Neural progenitor cell (in vitro differentiated cells): ENCODE results near the gene FAM185A. TPM values are rescaled to one million over a fixed set of nuclear protein-coding genes. Genes with fewer than 3 reads are reported as not detected.

ENCODE experiments used
- DNase-seq: peaks from one replicate; pipeline ENCODE4 v3.0.0-alpha.2; 2016; ENCODE audit warnings: low spot score
- H2AFZ ChIP-seq: fragments of 200-600 bp; sonication (generic); replicated peaks from 2 replicates; pipeline ENCODE4 v1.6.1; 2016; ENCODE audit warnings: antibody characterized with exemption
- H3F3A ChIP-seq: fragments of 200-600 bp; sonication (generic); 2 replicates; pipeline ENCODE4 v1.6.1; 2016; ENCODE audit warnings: antibody characterized with exemption, low read depth
- H3K27ac ChIP-seq: fragments of 200-600 bp; sonication (generic); 2 replicates; pipeline ENCODE4 v1.5.1; 2016; ENCODE audit warnings: mild to moderate bottlenecking
- H3K27me3 ChIP-seq: fragments of 200-600 bp; sonication (generic); 2 replicates; pipeline ENCODE4 v1.6.1; 2016; ENCODE audit warnings: mild to moderate bottlenecking, moderate library complexity
- H3K36me3 ChIP-seq: fragments of 200-600 bp; sonication (generic); 2 replicates; pipeline ENCODE4 v1.5.1; 2016
- H3K4me1 ChIP-seq: fragments of 200-600 bp; sonication (generic); 2 replicates; pipeline ENCODE4 v1.6.1; 2016; ENCODE audit warnings: mixed run types
- H3K4me2 ChIP-seq: fragments of 200-600 bp; sonication (generic); 2 replicates; pipeline ENCODE4 v1.6.1; 2016
- H3K4me3 ChIP-seq: fragments of 200-600 bp; sonication (generic); 2 replicates; pipeline ENCODE4 v1.5.1; 2016
- H3K79me2 ChIP-seq: fragments of 200-600 bp; sonication (generic); 2 replicates; pipeline ENCODE4 v1.6.1; 2016; ENCODE audit warnings: low read depth
- H3K9ac ChIP-seq: fragments of 200-600 bp; sonication (generic); 2 replicates; pipeline ENCODE4 v1.6.1; 2016
- H3K9me3 ChIP-seq: fragments of 200-600 bp; sonication (generic); 2 replicates; pipeline ENCODE4 v1.5.1; 2016; ENCODE audit warnings: low read depth
- H4K20me1 ChIP-seq: fragments of 200-600 bp; sonication (generic); 2 replicates; pipeline ENCODE4 v1.6.1; 2016; ENCODE audit warnings: low read depth
- H3K27ac Mint-ChIP-seq: 3 replicates; pipeline ENCODE4 v1.8.0; 2021; ENCODE audit warnings: mixed read lengths
- H3K27me3 Mint-ChIP-seq: 2 replicates; pipeline ENCODE4 v1.8.0; 2022; ENCODE audit warnings: low read depth, mild to moderate bottlenecking, inconsistent platforms, moderate library complexity, mixed read lengths; ENCODE audit not compliant: insufficient read depth
- H3K36me3 Mint-ChIP-seq: 3 replicates; pipeline ENCODE4 v1.8.0; 2021; ENCODE audit warnings: mixed read lengths
- H3K4me1 Mint-ChIP-seq: 3 replicates; pipeline ENCODE4 v1.8.0; 2021; ENCODE audit warnings: mixed read lengths
- H3K4me3 Mint-ChIP-seq: 3 replicates; pipeline ENCODE4 v1.8.0; 2021; ENCODE audit warnings: mild to moderate bottlenecking, moderate library complexity, mixed read lengths
- H3K9me3 Mint-ChIP-seq: 3 replicates; pipeline ENCODE4 v1.8.0; 2020; ENCODE audit warnings: mixed read lengths
- CTCF ChIP-seq: fragments of 200-600 bp; sonication (generic); IDR thresholded peaks from 2 replicates; pipeline ENCODE4 v1.5.1; 2017; ENCODE audit warnings: antibody characterized with exemption, mild to moderate bottlenecking
- EZH2 ChIP-seq: fragments of 200-600 bp; sonication (generic); IDR thresholded peaks from 2 replicates; pipeline ENCODE4 v1.6.1; 2017; ENCODE audit warnings: antibody characterized with exemption, mild to moderate bottlenecking, moderate library complexity
- EZH2phosphoT487 ChIP-seq: fragments of 200-600 bp; sonication (generic); IDR thresholded peaks from 2 replicates; pipeline ENCODE4 v1.6.1; 2017; ENCODE audit warnings: antibody characterized with exemption
- small RNA-seq: library from RNA; depleted of rRNA; stranded (forward); fragments of <200 nt; gene quantifications from one replicate; pipeline ENCODE3, GENCODE V24; 2015
- total RNA-seq: library from RNA; depleted of rRNA; stranded (reverse); fragments of >200 nt; gene quantifications from 2 replicates; pipeline ENCODE4 v1.2.3, GENCODE V29; 2015; ENCODE audit warnings: low replicate concordance

FAM185A gene
- total RNA-seq, 1 donor from 2014 or later, result 19.9 TPM

DNA sequence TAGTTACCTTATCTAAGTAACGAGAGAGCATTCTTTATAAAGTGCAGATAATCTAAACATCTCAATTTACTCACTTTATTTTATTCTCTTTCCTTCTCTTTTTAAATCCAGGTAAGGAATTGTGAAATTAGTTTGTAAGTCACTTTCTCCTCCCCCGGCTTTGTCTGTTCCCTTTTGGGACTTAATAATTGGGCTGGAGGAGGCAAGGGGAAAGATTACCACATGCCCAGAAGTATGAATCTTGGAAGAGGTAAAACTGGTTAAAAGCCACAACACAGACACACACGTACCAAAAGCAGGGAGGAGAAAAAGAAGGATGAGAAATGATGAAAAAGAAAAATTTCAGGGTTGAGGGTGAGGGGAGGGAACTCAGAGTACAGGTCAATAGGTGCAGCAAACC, 100.7 kb downstream of the FAM185A start:
- Histone ChIP-seq H3K9me3 (no peaks in the 10 kb centered on the region), H3K4me3 (no peak overlapping the region), H3K4me2 (no peak overlapping the region), H4K20me1 (no peaks in the 10 kb centered on the region), H3K36me3 (no peaks in the 10 kb centered on the region), H3K9ac (no peak overlapping the region), H3K27ac (no peak overlapping the region), H2AFZ (no peak overlapping the region), H3K27me3 (no peaks in the 10 kb centered on the region), H3K4me1 (no peaks in the 10 kb centered on the region), H3K79me2 (no peaks in the 10 kb centered on the region), H3F3A (no peaks in the 10 kb centered on the region)
- TF ChIP-seq EZH2 (no peak), EZH2phosphoT487 (no peak), CTCF (no peak)
- no peak for DNase-seq
- H3K9me3 Mint-ChIP-seq, result no peaks in the 10 kb centered on the region
- H3K27ac Mint-ChIP-seq, result no peak overlapping the region
- no peaks in the 10 kb centered on the region for H3K4me1 Mint-ChIP-seq
- H3K4me3 Mint-ChIP-seq, result no peak overlapping the region
- H3K27me3 Mint-ChIP-seq, result no peaks in the 10 kb centered on the region
- peaks cover 6% of the 10 kb centered on the region for H3K36me3 Mint-ChIP-seq

DNA sequence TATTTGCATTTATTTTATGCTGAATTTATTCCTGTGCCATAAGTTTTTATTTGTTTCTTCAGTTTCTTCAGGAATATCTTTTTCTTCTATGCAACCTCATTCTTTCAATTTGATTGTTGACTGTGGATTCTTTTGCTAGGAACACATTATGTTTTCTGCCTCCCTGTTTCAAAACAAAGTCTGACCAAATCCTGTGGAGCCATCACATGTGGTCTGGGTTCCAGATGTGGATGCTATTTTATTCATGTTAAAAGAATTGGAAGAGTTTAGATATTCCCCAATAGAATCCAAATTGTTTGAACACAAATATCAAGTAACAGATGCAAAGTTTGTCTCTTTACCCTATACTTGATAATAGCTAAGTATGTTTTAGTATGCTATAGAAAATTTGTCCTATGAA, 107.2 kb downstream of the FAM185A start:
- H4K20me1 ChIP-seq, result no peaks in the 10 kb centered on the region
- H3K9me3 Mint-ChIP-seq, result no peaks in the 10 kb centered on the region
- H3K36me3 ChIP-seq, result no peaks in the 10 kb centered on the region
- H3K79me2 ChIP-seq, result no peaks in the 10 kb centered on the region
- H3K4me1 ChIP-seq, result no peaks in the 10 kb centered on the region
- H3F3A ChIP-seq, result no peaks in the 10 kb centered on the region
- no peaks in the 10 kb centered on the region for H3K4me1 Mint-ChIP-seq
- no peak overlapping the region for H2AFZ ChIP-seq
- no peaks in the 10 kb centered on the region for H3K9me3 ChIP-seq
- H3K27ac Mint-ChIP-seq, result no peak overlapping the region
- peaks cover 6% of the 10 kb centered on the region for H3K36me3 Mint-ChIP-seq
- DNase-seq, result no peak
- no peak overlapping the region for H3K9ac ChIP-seq
- no peaks in the 10 kb centered on the region for H3K27me3 Mint-ChIP-seq
- H3K4me2 ChIP-seq, result no peak overlapping the region
- no peaks in the 10 kb centered on the region for H3K27me3 ChIP-seq
- no peak overlapping the region for H3K27ac ChIP-seq
- no peak for TF ChIP-seq CTCF
- TF ChIP-seq EZH2phosphoT487, result no peak
- TF ChIP-seq EZH2, result no peak
- no peak overlapping the region for H3K4me3 ChIP-seq
- no peak overlapping the region for H3K4me3 Mint-ChIP-seq

Small RNA genes lying within 50 kb of the gene (small RNA-seq; reads per million reads assigned to genes)
- not detected for gene RNU6-1136P

Other genes with a start within 250 kb of the FAM185A start
- gene RASA4B, start 231.2 kb upstream of the FAM185A start, total RNA-seq, result 0.99 and 3.9 TPM in 2 replicates
- 0.21 and 0.77 TPM in 2 replicates for gene UPK3BL2, start 205.3 kb upstream of the FAM185A start, total RNA-seq
- gene SPDYE2, start 197.8 kb upstream of the FAM185A start, total RNA-seq, result not detected in 2 replicates
- gene POLR2J3, start 176.4 kb upstream of the FAM185A start, total RNA-seq, result 14.1 and 21.2 TPM in 2 replicates
- gene RASA4, start 132.2 kb upstream of the FAM185A start, total RNA-seq, result 6.1 and 22.8 TPM in 2 replicates
- gene UPK3BL1, start 106.2 kb upstream of the FAM185A start, total RNA-seq, result 12.7 and 18.8 TPM in 2 replicates
- gene SPDYE2B, start 98.7 kb upstream of the FAM185A start, total RNA-seq, result not detected in 2 replicates
- gene POLR2J2, start 77.3 kb upstream of the FAM185A start, total RNA-seq, result 1.7 and 2.6 TPM in 2 replicates
- gene LRRC17, start 164.0 kb downstream of the FAM185A start, total RNA-seq, result 4.3 and 4.6 TPM in 2 replicates